HL-60 (cell line): ENCODE results near the gene ADCYAP1R1.

Experiments used
- POLR2AphosphoS5 ChIP-seq: IDR thresholded peaks from 2 replicates; pipeline ENCODE4 v1.6.1; 2012; ENCODE audit warnings: low read depth
- TF ChIP-seq, protein P1 (sequence below): IDR thresholded peaks from one replicate; pipeline ENCODE4 v1.5.1; 2011; ENCODE audit warnings: low read length, control low read depth, inconsistent platforms; ENCODE audit not compliant: insufficient read depth

DNA sequence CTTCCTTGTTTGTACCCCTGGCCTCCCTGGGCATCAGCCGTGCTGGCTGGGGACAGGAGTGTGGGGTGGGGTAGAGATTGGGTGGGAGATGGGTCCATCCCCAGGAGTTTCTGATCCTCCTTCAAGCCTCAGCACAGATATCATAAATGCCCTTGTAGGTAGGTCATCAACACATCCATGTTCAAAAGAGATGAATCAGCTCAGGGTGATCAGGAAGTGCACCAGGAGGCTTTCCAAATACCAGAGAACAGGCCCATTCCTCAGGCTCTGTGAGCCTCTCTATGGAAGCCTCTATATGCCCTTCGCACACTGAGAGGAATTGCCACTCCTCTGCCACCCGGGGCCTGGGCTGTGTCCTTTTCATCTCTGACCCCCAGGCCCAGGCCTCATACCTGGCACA, 31.9 kb upstream of the ADCYAP1R1 start:
- TF ChIP-seq, protein P1, sequence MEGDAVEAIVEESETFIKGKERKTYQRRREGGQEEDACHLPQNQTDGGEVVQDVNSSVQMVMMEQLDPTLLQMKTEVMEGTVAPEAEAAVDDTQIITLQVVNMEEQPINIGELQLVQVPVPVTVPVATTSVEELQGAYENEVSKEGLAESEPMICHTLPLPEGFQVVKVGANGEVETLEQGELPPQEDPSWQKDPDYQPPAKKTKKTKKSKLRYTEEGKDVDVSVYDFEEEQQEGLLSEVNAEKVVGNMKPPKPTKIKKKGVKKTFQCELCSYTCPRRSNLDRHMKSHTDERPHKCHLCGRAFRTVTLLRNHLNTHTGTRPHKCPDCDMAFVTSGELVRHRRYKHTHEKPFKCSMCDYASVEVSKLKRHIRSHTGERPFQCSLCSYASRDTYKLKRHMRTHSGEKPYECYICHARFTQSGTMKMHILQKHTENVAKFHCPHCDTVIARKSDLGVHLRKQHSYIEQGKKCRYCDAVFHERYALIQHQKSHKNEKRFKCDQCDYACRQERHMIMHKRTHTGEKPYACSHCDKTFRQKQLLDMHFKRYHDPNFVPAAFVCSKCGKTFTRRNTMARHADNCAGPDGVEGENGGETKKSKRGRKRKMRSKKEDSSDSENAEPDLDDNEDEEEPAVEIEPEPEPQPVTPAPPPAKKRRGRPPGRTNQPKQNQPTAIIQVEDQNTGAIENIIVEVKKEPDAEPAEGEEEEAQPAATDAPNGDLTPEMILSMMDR = no peak
- no peak for TF ChIP-seq POLR2AphosphoS5
